Measurements from ENCODE around the gene TSHZ2. TPM values are rescaled to one million over a fixed set of nuclear protein-coding genes. Genes with fewer than 3 reads are reported as not detected.

Gene TSHZ2
- total and polyA plus RNA-seq, 2 of the 4 experiments (the other 2 are of a cell fraction): under 0.01 to 0.02 TPM

GRCh38 chr20:53454675-53455276 lies 482.6 kb downstream of the TSHZ2 start:
- Histone ChIP-seq H4K5ac (ENCODE audit: low read depth, low read length) (no peak overlapping the region), H2AK9ac (replicated peaks; ENCODE audit: low read depth, low read length, poor library complexity) (no peak overlapping the region), H4K91ac (ENCODE audit: insufficient read depth, low read depth, low read length) (no peak overlapping the region), H4K8ac (ENCODE audit: low read depth in 2 of 2, low read length in 2 of 2) (no peak overlapping the region), H3K18ac (ENCODE audit: low read depth, low read length) (no peak overlapping the region), H3K36me3 (ENCODE audit: control insufficient read depth, insufficient read depth, low read length) (no peaks in the 10 kb centered on the region), H3K27ac (ENCODE audit: insufficient read depth, low read length) (no peak overlapping the region), H3K14ac (replicated peaks; ENCODE audit: low read depth, low read length) (no peak overlapping the region), H3K9ac (ENCODE audit: low read depth, low read length) (no peak overlapping the region), H2BK120ac (ENCODE audit: low read depth, low read length) (no peak overlapping the region), H3K9me1 (ENCODE audit: insufficient read depth, low read length) (no peaks in the 10 kb centered on the region), H3K79me1 (ENCODE audit: low read depth in 1 of 2, low read length in 2 of 2) (no peaks in the 10 kb centered on the region), H2AFZ (replicated peaks; ENCODE audit: low read length, poor library complexity) (no peak overlapping the region), H3K4me3 (ENCODE audit: insufficient read depth, low read depth, low read length) (no peak overlapping the region), H3K4me2 (ENCODE audit: low read depth, low read length) (no peak overlapping the region), H3K27me3 (ENCODE audit: control insufficient read depth, insufficient read depth, low read length) (no peaks in the 10 kb centered on the region), H3K56ac (ENCODE audit: extremely low read depth, insufficient read depth, low read length) (no peak overlapping the region), H3K9me3 (ENCODE audit: control insufficient read depth, insufficient read depth, low read length) (no peaks in the 10 kb centered on the region; the same call in 1 of the 2 replicates), H2BK5ac (ENCODE audit: low read depth, low read length, poor library complexity, severe bottlenecking) (no peak overlapping the region), H2BK15ac (ENCODE audit: low read depth, low read length) (no peak overlapping the region), H3K4ac (ENCODE audit: low read depth, low read length) (no peak overlapping the region), H2AK5ac (ENCODE audit: low read depth, low read length) (no peak overlapping the region), H4K20me1 (ENCODE audit: insufficient read depth, low read length) (no peaks in the 10 kb centered on the region), H3K4me1 (ENCODE audit: control insufficient read depth, insufficient read depth, low read length) (no peaks in the 10 kb centered on the region), H2BK20ac (ENCODE audit: low read depth, low read length) (no peak overlapping the region), H3K23ac (ENCODE audit: low read depth, low read length) (no peak overlapping the region)
- ATAC-seq (ENCODE audit: low read depth) (no peak), DNase-seq (no peak)
- dilution Hi-C loops (cut with HindIII; ENCODE audit: low sequenced_read_pairs, unreplicated experiment) (no loop called here), intact Hi-C loops (cut with micrococcal nuclease) (no loop called here), in situ Hi-C loops (cut with MboI; ENCODE audit: low sequenced_read_pairs) (no loop called here)
- BruUV-seq (replicated peaks): no TSS peak
- TF ChIP-seq RAD21 (IDR thresholded peaks at IDR 0.05; ENCODE audit: low read length): no peak
- TF ChIP-seq MAZ (IDR thresholded peaks at IDR 0.05; ENCODE audit: borderline replicate concordance, low read depth, low read length): no peak
- TF ChIP-seq POLR2A (IDR thresholded peaks at IDR 0.05; ENCODE audit: low read depth, low read length): no peak
- no peak for TF ChIP-seq NFE2L2 (IDR thresholded peaks at IDR 0.05; ENCODE audit: low read depth, low read length)
- TF ChIP-seq, protein P1, sequence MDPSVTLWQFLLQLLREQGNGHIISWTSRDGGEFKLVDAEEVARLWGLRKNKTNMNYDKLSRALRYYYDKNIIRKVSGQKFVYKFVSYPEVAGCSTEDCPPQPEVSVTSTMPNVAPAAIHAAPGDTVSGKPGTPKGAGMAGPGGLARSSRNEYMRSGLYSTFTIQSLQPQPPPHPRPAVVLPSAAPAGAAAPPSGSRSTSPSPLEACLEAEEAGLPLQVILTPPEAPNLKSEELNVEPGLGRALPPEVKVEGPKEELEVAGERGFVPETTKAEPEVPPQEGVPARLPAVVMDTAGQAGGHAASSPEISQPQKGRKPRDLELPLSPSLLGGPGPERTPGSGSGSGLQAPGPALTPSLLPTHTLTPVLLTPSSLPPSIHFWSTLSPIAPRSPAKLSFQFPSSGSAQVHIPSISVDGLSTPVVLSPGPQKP (IDR thresholded peaks at IDR 0.05; ENCODE audit: borderline replicate concordance, low read depth, low read length): no peak
- TF ChIP-seq, protein P2, sequence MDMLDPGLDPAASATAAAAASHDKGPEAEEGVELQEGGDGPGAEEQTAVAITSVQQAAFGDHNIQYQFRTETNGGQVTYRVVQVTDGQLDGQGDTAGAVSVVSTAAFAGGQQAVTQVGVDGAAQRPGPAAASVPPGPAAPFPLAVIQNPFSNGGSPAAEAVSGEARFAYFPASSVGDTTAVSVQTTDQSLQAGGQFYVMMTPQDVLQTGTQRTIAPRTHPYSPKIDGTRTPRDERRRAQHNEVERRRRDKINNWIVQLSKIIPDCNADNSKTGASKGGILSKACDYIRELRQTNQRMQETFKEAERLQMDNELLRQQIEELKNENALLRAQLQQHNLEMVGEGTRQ (IDR thresholded peaks at IDR 0.05; ENCODE audit: low read depth, low read length): no peak
- TF ChIP-seq MAFK (IDR thresholded peaks at IDR 0.05; ENCODE audit: low read depth, low read length): no peak
- no peak for TF ChIP-seq RFX5 (IDR thresholded peaks at IDR 0.05; ENCODE audit: low read depth, low read length)
- no peak for TF ChIP-seq FOS (IDR thresholded peaks at IDR 0.05; ENCODE audit: low read depth, low read length)
- no peak for TF ChIP-seq CHD1 (IDR thresholded peaks at IDR 0.05; ENCODE audit: low read depth, low read length)
- TF ChIP-seq BHLHE40 (IDR thresholded peaks at IDR 0.05; ENCODE audit: low read depth, low read length): no peak
- no peak for TF ChIP-seq CEBPB (IDR thresholded peaks at IDR 0.05; ENCODE audit: low read depth, low read length)
- no peak for TF ChIP-seq MXI1 (IDR thresholded peaks at IDR 0.05; ENCODE audit: borderline replicate concordance, low read depth, low read length)
- TF ChIP-seq RCOR1 (IDR thresholded peaks at IDR 0.05; ENCODE audit: insufficient replicate concordance, low read length): no peak
- TF ChIP-seq, protein P3, sequence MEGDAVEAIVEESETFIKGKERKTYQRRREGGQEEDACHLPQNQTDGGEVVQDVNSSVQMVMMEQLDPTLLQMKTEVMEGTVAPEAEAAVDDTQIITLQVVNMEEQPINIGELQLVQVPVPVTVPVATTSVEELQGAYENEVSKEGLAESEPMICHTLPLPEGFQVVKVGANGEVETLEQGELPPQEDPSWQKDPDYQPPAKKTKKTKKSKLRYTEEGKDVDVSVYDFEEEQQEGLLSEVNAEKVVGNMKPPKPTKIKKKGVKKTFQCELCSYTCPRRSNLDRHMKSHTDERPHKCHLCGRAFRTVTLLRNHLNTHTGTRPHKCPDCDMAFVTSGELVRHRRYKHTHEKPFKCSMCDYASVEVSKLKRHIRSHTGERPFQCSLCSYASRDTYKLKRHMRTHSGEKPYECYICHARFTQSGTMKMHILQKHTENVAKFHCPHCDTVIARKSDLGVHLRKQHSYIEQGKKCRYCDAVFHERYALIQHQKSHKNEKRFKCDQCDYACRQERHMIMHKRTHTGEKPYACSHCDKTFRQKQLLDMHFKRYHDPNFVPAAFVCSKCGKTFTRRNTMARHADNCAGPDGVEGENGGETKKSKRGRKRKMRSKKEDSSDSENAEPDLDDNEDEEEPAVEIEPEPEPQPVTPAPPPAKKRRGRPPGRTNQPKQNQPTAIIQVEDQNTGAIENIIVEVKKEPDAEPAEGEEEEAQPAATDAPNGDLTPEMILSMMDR (conservative IDR thresholded peaks at IDR 0.05; ENCODE audit: low read depth, low read length): no peak
- TF ChIP-seq SMC3 (IDR thresholded peaks at IDR 0.05; ENCODE audit: low read depth, low read length): no peak
- POLR2A ChIA-PET (ENCODE audit: unreplicated experiment): no interaction called here
- CTCF ChIA-PET: no interaction called here
- WGBS, 2 experiments (ENCODE audit: extremely low coverage in 2 of 2, insufficient read length in 1 of 2): no CpG with 5 or more reads among the region's 6 CpGs

Measured in IMR-90 (cell line).